Mesothelial cell of epicardium (in vitro differentiated cells): ENCODE data around the gene RFC4. TPM values are rescaled to one million over a fixed set of nuclear protein-coding genes. Genes with fewer than 3 reads are reported as not detected.
"Not testable (repeated sequence)": the region's sequence is repeated elsewhere in the genome, so short reads cannot be mapped to it uniquely, and the experiment has no call there.

Experiments
- DNase-seq, 2 experiments: peaks; one replicate each; pipeline ENCODE4 v3.0.0; 2021; ENCODE audit warnings: low spot score in 2 of 2; ENCODE audit not compliant: unreplicated experiment in 2 of 2
- H3K27ac Mint-ChIP-seq: 2 replicates; pipeline ENCODE4 v1.8.0; 2021; ENCODE audit warnings: mixed read lengths
- H3K27me3 Mint-ChIP-seq: 2 replicates; pipeline ENCODE4 v1.8.0; 2021; ENCODE audit warnings: low read depth, mixed read lengths
- H3K36me3 Mint-ChIP-seq: 2 replicates; pipeline ENCODE4 v1.8.0; 2021; ENCODE audit warnings: mixed read lengths
- H3K4me1 Mint-ChIP-seq: 2 replicates; pipeline ENCODE4 v1.8.0; 2021; ENCODE audit warnings: mixed read lengths
- H3K4me3 Mint-ChIP-seq: 2 replicates; pipeline ENCODE4 v1.8.0; 2021; ENCODE audit warnings: mild to moderate bottlenecking, moderate library complexity, mixed read lengths
- H3K9me3 Mint-ChIP-seq: 2 replicates; pipeline ENCODE4 v1.8.0; 2021; ENCODE audit warnings: mixed read lengths
- CTCF ChIP-seq: fragments of 200-600 bp; sonication (generic); IDR thresholded peaks from one replicate; pipeline ENCODE4 v1.5.0; 2021; ENCODE audit warnings: antibody characterized with exemption; ENCODE audit not compliant: unreplicated experiment
- total RNA-seq: library from RNA; stranded (reverse); gene quantifications from 3 replicates; pipeline ENCODE4 v1.2.1, GENCODE V29; 2021

Gene RFC4
- total RNA-seq, 1 donor from 2014 or later, result 33.2 TPM

GRCh38 chr3:186824430-186825139 is 18.3 kb upstream of the RFC4 start:
- H3K9me3 Mint-ChIP-seq, result no peaks in the 10 kb centered on the region
- no peaks in the 10 kb centered on the region for H3K36me3 Mint-ChIP-seq
- peak overlapping the region; percentile 58 for H3K4me3 Mint-ChIP-seq
- no peak for TF ChIP-seq CTCF
- DNase-seq, result no peak
- no peak overlapping the region for H3K27ac Mint-ChIP-seq
- H3K27me3 Mint-ChIP-seq, result peaks cover 73% of the 10 kb centered on the region
- peaks cover 19% of the 10 kb centered on the region for H3K4me1 Mint-ChIP-seq

GRCh38 chr3:186823386-186823785 is 17.1 kb upstream of the RFC4 start:
- Mint-ChIP-seq H3K27me3 (peaks cover 61% of the 10 kb centered on the region), H3K9me3 (no peaks in the 10 kb centered on the region), H3K27ac (no peak overlapping the region), H3K4me1 (peaks cover 19% of the 10 kb centered on the region), H3K36me3 (no peaks in the 10 kb centered on the region), H3K4me3 (no peak overlapping the region)
- DNase-seq, result no peak
- no peak for TF ChIP-seq CTCF

GRCh38 chr3:186822388-186822759 is 16.1 kb upstream of the RFC4 start:
- not testable (repeated sequence) for H3K27ac Mint-ChIP-seq, DNase-seq, H3K4me3 Mint-ChIP-seq, H3K36me3 Mint-ChIP-seq, H3K9me3 Mint-ChIP-seq
- peaks cover 19% of the 10 kb centered on the region for H3K4me1 Mint-ChIP-seq
- H3K27me3 Mint-ChIP-seq, result peaks cover 51% of the 10 kb centered on the region

GRCh38 chr3:186821429-186822387 is 15.4 kb upstream of the RFC4 start:
- no peak overlapping the region for H3K4me3 Mint-ChIP-seq
- peaks cover 19% of the 10 kb centered on the region for H3K4me1 Mint-ChIP-seq
- no peaks in the 10 kb centered on the region for H3K36me3 Mint-ChIP-seq
- no peak overlapping the region for H3K27ac Mint-ChIP-seq
- H3K9me3 Mint-ChIP-seq, result no peaks in the 10 kb centered on the region
- peaks cover 47% of the 10 kb centered on the region for H3K27me3 Mint-ChIP-seq
- DNase-seq, result no peak
- peak; percentile 48 for TF ChIP-seq CTCF

GRCh38 chr3:186818956-186819355 is 12.7 kb upstream of the RFC4 start:
- H3K4me1 Mint-ChIP-seq, result no peaks in the 10 kb centered on the region

More at GRCh38 chr3:186818956-186819355, 12.7 kb upstream of the RFC4 start:
- Mint-ChIP-seq H3K27ac (no peak overlapping the region), H3K27me3 (peaks cover 20% of the 10 kb centered on the region), H3K36me3 (no peaks in the 10 kb centered on the region), H3K4me3 (no peak overlapping the region), H3K9me3 (no peaks in the 10 kb centered on the region)
- no peak for TF ChIP-seq CTCF
- DNase-seq, result no peak
